IMR-90 (cell line): ENCODE data around the gene PRSS8. TPM values are rescaled to one million over a fixed set of nuclear protein-coding genes. Genes with fewer than 3 reads are reported as not detected.
"Not testable (repeated sequence)": the region's sequence is repeated elsewhere in the genome, so short reads cannot be mapped to it uniquely, and the experiment has no call there.

ENCODE experiments used
- ATAC-seq: fragments of 200-7000 bp; cut with Tn5 transposase; 2 replicates; pipeline ENCODE4 v1.9.1; 2020; ENCODE audit warnings: low read depth, mild to moderate bottlenecking, moderate library complexity
- BruUV-seq: library from RNA; stranded (reverse); fragments of 400-500 nt; replicated peaks from 2 replicates; lab custom pipeline; 2021; lab: Mats Ljungman, UMichigan
- CTCF ChIA-PET: fragments of 300-600 bp; formaldehyde crosslinking; extraction: SDS; loops from one replicate; lab custom pipeline; 2021; ENCODE audit warnings: antibody characterized with exemption; lab: Yijun Ruan, JAX
- POLR2A ChIA-PET: fragments of 300-600 bp; sonication (Branson Sonifier 250); formaldehyde crosslinking; loops from one replicate; lab custom pipeline; 2022; ENCODE audit warnings: antibody characterized with exemption; ENCODE audit not compliant: unreplicated experiment; lab: Charles Lee
- DNase-seq: peaks from one replicate; pipeline ENCODE4 v3.0.0; 2013
- H2AFZ ChIP-seq: replicated peaks from 2 replicates; pipeline ENCODE3; 2013; ENCODE audit warnings: low read length, mild to moderate bottlenecking; ENCODE audit not compliant: poor library complexity
- H2AK5ac ChIP-seq: 2 replicates; pipeline ENCODE4 v1.6.1; 2013; ENCODE audit warnings: low read depth, low read length, inconsistent platforms
- H2AK9ac ChIP-seq: replicated peaks from 2 replicates; pipeline ENCODE3; 2013; ENCODE audit warnings: mild to moderate bottlenecking, low read depth, low read length, moderate library complexity; ENCODE audit not compliant: poor library complexity
- H2BK120ac ChIP-seq: 2 replicates; pipeline ENCODE4 v1.6.1; 2013; ENCODE audit warnings: low read depth, low read length, inconsistent platforms
- H2BK15ac ChIP-seq: 3 replicates; pipeline ENCODE4 v1.6.1; 2013; ENCODE audit warnings: low read depth, low read length, inconsistent platforms
- H2BK20ac ChIP-seq: 2 replicates; pipeline ENCODE4 v1.6.1; 2013; ENCODE audit warnings: low read depth, mild to moderate bottlenecking, inconsistent platforms, low read length, moderate library complexity
- H2BK5ac ChIP-seq: 2 replicates; pipeline ENCODE4 v1.6.1; 2013; ENCODE audit warnings: mild to moderate bottlenecking, low read depth, low read length, inconsistent platforms; ENCODE audit not compliant: poor library complexity, severe bottlenecking
- H3K14ac ChIP-seq: replicated peaks from 2 replicates; pipeline ENCODE4 v1.6.1; 2013; ENCODE audit warnings: low read depth, low read length, inconsistent platforms
- H3K18ac ChIP-seq: 2 replicates; pipeline ENCODE4 v1.6.1; 2013; ENCODE audit warnings: low read depth, low read length, control low read depth
- H3K23ac ChIP-seq: 2 replicates; pipeline ENCODE4 v1.6.1; 2013; ENCODE audit warnings: low read depth, low read length, inconsistent platforms
- H3K27ac ChIP-seq: 2 replicates; pipeline ENCODE4 v1.5.1; 2013; ENCODE audit warnings: mild to moderate bottlenecking, control low read depth, low read length; ENCODE audit not compliant: insufficient read depth
- H3K27me3 ChIP-seq: 2 replicates; pipeline ENCODE4 v1.6.1; 2013; ENCODE audit warnings: low read length; ENCODE audit not compliant: control insufficient read depth, insufficient read depth
- H3K36me3 ChIP-seq: 2 replicates; pipeline ENCODE4 v1.6.1; 2013; ENCODE audit warnings: low read length, mixed read lengths; ENCODE audit not compliant: control insufficient read depth, insufficient read depth
- H3K4ac ChIP-seq: 2 replicates; pipeline ENCODE4 v1.6.1; 2013; ENCODE audit warnings: low read depth, low read length, inconsistent platforms
- H3K4me1 ChIP-seq: 2 replicates; pipeline ENCODE4 v1.6.1; 2013; ENCODE audit warnings: low read length, mixed read lengths; ENCODE audit not compliant: control insufficient read depth, insufficient read depth
- H3K4me2 ChIP-seq: 2 replicates; pipeline ENCODE4 v1.6.1; 2013; ENCODE audit warnings: low read depth, mild to moderate bottlenecking, control low read depth, low read length, moderate library complexity
- H3K4me3 ChIP-seq: 2 replicates; pipeline ENCODE4 v1.5.1; 2013; ENCODE audit warnings: low read depth, mild to moderate bottlenecking, control low read depth, low read length, moderate library complexity; ENCODE audit not compliant: insufficient read depth
- H3K56ac ChIP-seq: 2 replicates; pipeline ENCODE4 v1.6.1; 2013; ENCODE audit warnings: low read length, inconsistent platforms; ENCODE audit not compliant: insufficient read depth; ENCODE audit errors: extremely low read depth
- H3K79me1 ChIP-seq, 2 experiments: 2 replicates each; pipeline ENCODE4 v1.6.1; 2013; ENCODE audit warnings: low read length in 2 of 2, inconsistent platforms in 1 of 2, low read depth in 1 of 2
- H3K9ac ChIP-seq: 2 replicates; pipeline ENCODE4 v1.6.1; 2013; ENCODE audit warnings: low read depth, low read length, control low read depth
- H3K9me1 ChIP-seq: 2 replicates; pipeline ENCODE4 v1.6.1; 2013; ENCODE audit warnings: low read length, inconsistent platforms; ENCODE audit not compliant: insufficient read depth
- H3K9me3 ChIP-seq: 2 replicates; pipeline ENCODE4 v1.6.1; 2013; ENCODE audit warnings: low read length; ENCODE audit not compliant: control insufficient read depth, insufficient read depth
- H4K20me1 ChIP-seq: 2 replicates; pipeline ENCODE4 v1.6.1; 2013; ENCODE audit warnings: low read length, inconsistent platforms; ENCODE audit not compliant: insufficient read depth
- H4K5ac ChIP-seq: 2 replicates; pipeline ENCODE4 v1.6.1; 2013; ENCODE audit warnings: mild to moderate bottlenecking, low read depth, low read length, control low read depth
- H4K8ac ChIP-seq, 2 experiments: 2 replicates each; pipeline ENCODE4 v1.6.1; 2013; ENCODE audit warnings: low read depth in 2 of 2, low read length in 2 of 2, control low read depth in 1 of 2, inconsistent platforms in 1 of 2
- H4K91ac ChIP-seq: 2 replicates; pipeline ENCODE4 v1.6.1; 2013; ENCODE audit warnings: low read depth, low read length, inconsistent platforms; ENCODE audit not compliant: insufficient read depth
- MAZ ChIP-seq: IDR thresholded peaks from 2 replicates; pipeline ENCODE4 v1.6.1; 2012; ENCODE audit warnings: low read depth, mild to moderate bottlenecking, low read length, improper control_type of control experiment, moderate library complexity, borderline replicate concordance
- WGBS, 2 experiments: methylation state at CpG; one replicate each; pipeline versions ENCODE4 v1.1.5 to v1.1.7; 2013; ENCODE audit warnings: missing lambda C conversion rate in 2 of 2; ENCODE audit not compliant: insufficient read length in 1 of 2; ENCODE audit errors: extremely low coverage in 2 of 2; 5-methylcytosine and 5-hydroxymethylcytosine counted together
- dilution Hi-C: fragments of 300-500 bp; cut with HindIII; formaldehyde crosslinking; loops from one replicate; pipeline ENCODE4 v1.14.3; 2018; ENCODE audit warnings: low sequenced_read_pairs; ENCODE audit not compliant: unreplicated experiment
- in situ Hi-C: fragments of 300-500 bp; cut with MboI; formaldehyde crosslinking; loops from 3 replicates; pipeline ENCODE4 v1.14.3; 2019; ENCODE audit warnings: low sequenced_read_pairs, inconsistent platforms, mixed read lengths
- intact Hi-C: fragments of 100-400 bp; cut with micrococcal nuclease; formaldehyde crosslinking; loops from 2 replicates; pipeline ENCODE4 v1.10.0; 2022
- polyA plus RNA-seq, 3 experiments: library from polyadenylated mRNA; depleted of rRNA; stranded (reverse); fragments of >200 nt; gene quantifications; 2 replicates each; pipeline ENCODE4 v1.2.3, GENCODE V29; 2012; ENCODE audit warnings: low replicate concordance in 1 of 3
- total RNA-seq: library from RNA; depleted of rRNA; stranded (reverse); fragments of >200 nt; gene quantifications from 2 replicates; pipeline ENCODE4 v1.2.3, GENCODE V29; 2012

The PRSS8 gene
- total and polyA plus RNA-seq, 2 of the 4 experiments (the other 2 are of a cell fraction), result not detected

DNA sequence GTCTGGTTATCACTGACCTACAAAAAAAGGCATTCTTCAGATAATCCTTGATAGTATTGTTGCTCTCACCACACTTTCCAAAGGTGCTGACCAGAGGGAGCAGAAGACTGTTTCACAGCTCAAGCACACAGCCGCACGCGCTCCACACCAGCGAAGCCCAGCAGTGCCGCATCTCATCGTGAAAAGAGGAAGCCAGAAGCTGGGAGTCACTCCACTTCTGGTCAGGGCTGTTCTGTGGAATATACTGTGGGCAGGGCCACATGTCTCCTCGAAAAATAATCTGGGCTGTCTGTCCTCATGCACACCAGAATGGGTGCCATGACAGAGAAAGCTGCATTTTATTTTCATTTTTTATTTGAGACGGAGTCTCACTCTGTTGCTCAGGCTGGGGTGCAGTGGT lies 21.6 kb upstream of the PRSS8 start:
- H3K4me3 ChIP-seq, result no peak overlapping the region
- no peaks in the 10 kb centered on the region for H3K36me3 ChIP-seq
- no peaks in the 10 kb centered on the region for H3K4me1 ChIP-seq
- H4K20me1 ChIP-seq, result no peaks in the 10 kb centered on the region
- no peak overlapping the region for H4K91ac ChIP-seq
- H4K5ac ChIP-seq, result no peak overlapping the region
- no TSS peak for BruUV-seq
- no peak overlapping the region for H3K27ac ChIP-seq
- no peak for ATAC-seq
- no peak overlapping the region for H2BK20ac ChIP-seq
- H3K56ac ChIP-seq, result no peak overlapping the region
- no peak overlapping the region for H3K4me2 ChIP-seq
- H3K9me3 ChIP-seq, result no peaks in the 10 kb centered on the region
- intact Hi-C loops, result no loop called here
- H2BK15ac ChIP-seq, result no peak overlapping the region
- CTCF ChIA-PET, result interaction anchor here (0.7 to 2.9 kb wide), 2 partner anchors 11 to 15 kb away, joined by 4 to 13 read pairs; no protein-coding TSS in a partner anchor
- H3K14ac ChIP-seq, result no peak overlapping the region
- no peak for DNase-seq
- H3K79me1 ChIP-seq, result no peaks in the 10 kb centered on the region
- WGBS, 2 experiments, result 46% methylated on average over 3 of the region's 8 CpGs; no CpG with 5 or more reads in 1 of the 2 experiments
- no peak overlapping the region for H4K8ac ChIP-seq
- dilution Hi-C loops, result no loop called here
- H3K27me3 ChIP-seq, result peaks cover 2% of the 10 kb centered on the region
- no peak overlapping the region for H3K4ac ChIP-seq
- no peak overlapping the region for H2AK5ac ChIP-seq
- no peak overlapping the region for H3K18ac ChIP-seq
- no peak overlapping the region for H3K23ac ChIP-seq
- no peak overlapping the region for H2BK5ac ChIP-seq
- peak overlapping the region; percentile 16 for H2AFZ ChIP-seq
- H3K9ac ChIP-seq, result no peak overlapping the region
- no peak for TF ChIP-seq MAZ
- in situ Hi-C loops, result no loop called here
- H2BK120ac ChIP-seq, result no peak overlapping the region
- H2AK9ac ChIP-seq, result no peak overlapping the region
- POLR2A ChIA-PET, result no interaction called here
- H3K9me1 ChIP-seq, result no peaks in the 10 kb centered on the region

DNA sequence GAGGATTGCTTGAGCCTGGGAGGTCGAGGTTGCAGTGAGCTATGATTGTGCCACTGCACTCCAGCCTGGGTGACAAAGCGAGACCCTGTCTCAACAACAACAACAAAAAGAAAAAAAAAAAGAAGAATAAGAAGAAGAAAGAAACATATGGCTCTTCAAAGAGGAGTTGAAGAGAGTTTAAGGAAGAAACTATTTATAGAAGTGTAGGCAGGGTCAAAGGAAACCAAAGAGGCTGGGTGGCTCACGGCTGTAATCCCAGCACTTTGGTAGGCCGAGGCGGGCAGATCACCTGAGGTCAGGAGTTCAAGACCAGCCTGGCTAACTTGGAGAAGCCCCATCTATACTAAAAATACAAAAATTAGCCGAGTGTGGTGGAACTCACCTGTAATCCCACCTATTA lies 15.4 kb upstream of the PRSS8 start:
- H3K27ac ChIP-seq, dilution Hi-C loops, H3K4me2 ChIP-seq, H4K5ac ChIP-seq, H3K9me1 ChIP-seq, H3K9me3 ChIP-seq, H3K23ac ChIP-seq, H2BK15ac ChIP-seq, H3K14ac ChIP-seq, H4K8ac ChIP-seq, H2BK120ac ChIP-seq, BruUV-seq, intact Hi-C loops, H3K4me3 ChIP-seq, DNase-seq, H2AK9ac ChIP-seq, H3K18ac ChIP-seq, H3K9ac ChIP-seq, H3K4me1 ChIP-seq, H3K79me1 ChIP-seq, H2AK5ac ChIP-seq, H2BK5ac ChIP-seq, H3K56ac ChIP-seq, in situ Hi-C loops, ATAC-seq, H4K91ac ChIP-seq, H4K20me1 ChIP-seq, H2BK20ac ChIP-seq, H2AFZ ChIP-seq, H3K4ac ChIP-seq, H3K36me3 ChIP-seq: not testable (repeated sequence)
- ChIA-PET POLR2A (interaction anchor here (0.5 kb wide), 1 partner anchor 105 kb away, joined by 3 read pairs; no protein-coding TSS in a partner anchor), CTCF (interaction anchor here (2.0 kb wide), 1 partner anchor 9 kb away, joined by 7 read pairs; no protein-coding TSS in a partner anchor)
- WGBS, 2 experiments, result no CpG with 5 or more reads among the region's 6 CpGs
- H3K27me3 ChIP-seq, result peaks cover 37% of the 10 kb centered on the region
